HT1080 (cell line): Measurements from ENCODE around the gene MPP3. TPM values are rescaled to one million over a fixed set of nuclear protein-coding genes. Genes with fewer than 3 reads are reported as not detected.
A peak's percentile ranks its signal among the peaks of the same experiment; 100 is the strongest.

ENCODE experiments used
- DNase-seq: peaks from one replicate; pipeline ENCODE4 v3.0.0-alpha.2; 2015; ENCODE audit warnings: low read depth
- total RNA-seq: library from RNA; depleted of rRNA; stranded (reverse); fragments of >200 nt; shearing (Covaris generic); gene quantifications from 2 replicates; pipeline ENCODE4 v1.2.3, GENCODE V29; 2014

MPP3 gene
- total RNA-seq, 1 experiment from 2014 or later, result 12.5 TPM

DNA sequence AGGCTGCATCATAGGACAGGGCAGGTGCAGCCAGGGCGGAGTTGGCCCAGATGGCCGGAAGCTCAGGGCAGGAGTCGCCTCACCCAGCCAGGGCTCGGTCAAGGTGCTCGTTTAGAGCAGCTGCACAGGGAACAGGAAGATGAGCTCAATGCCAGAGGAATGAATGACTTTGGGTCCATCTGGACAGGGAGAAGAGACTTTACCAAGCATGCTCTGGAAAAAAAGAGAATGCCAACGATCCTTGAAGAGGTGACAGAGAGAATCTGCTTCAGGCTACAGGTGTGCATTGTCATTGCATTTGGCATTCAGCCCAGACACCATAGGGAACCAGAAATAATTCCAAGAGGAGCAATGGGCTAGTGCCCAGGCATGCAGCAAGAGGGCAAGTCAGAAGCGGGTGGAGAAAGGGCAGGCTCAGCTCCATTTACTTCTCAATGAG, 6.7 kb upstream of the MPP3 start:
- peak; percentile 8 for DNase-seq

DNA sequence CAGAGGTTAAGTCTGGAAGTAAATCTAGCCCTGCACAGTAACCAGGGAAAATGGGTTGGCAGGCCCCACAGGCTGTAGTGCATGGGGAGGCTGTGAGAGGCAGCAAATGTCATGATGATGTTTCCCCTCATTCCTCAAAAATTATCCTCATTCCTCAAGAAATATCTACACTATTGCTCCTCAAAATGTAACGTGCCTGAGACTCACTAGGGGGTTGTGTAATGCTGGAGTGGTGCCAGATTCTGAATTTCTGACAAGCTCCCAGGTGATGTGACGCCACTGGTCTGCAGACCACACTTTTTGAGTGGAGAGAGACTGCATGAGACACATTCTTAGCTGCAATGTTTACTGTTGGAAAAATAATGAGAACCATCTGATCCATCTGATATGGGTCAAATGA, 1.2 kb upstream of the MPP3 start:
- no peak for DNase-seq

DNA sequence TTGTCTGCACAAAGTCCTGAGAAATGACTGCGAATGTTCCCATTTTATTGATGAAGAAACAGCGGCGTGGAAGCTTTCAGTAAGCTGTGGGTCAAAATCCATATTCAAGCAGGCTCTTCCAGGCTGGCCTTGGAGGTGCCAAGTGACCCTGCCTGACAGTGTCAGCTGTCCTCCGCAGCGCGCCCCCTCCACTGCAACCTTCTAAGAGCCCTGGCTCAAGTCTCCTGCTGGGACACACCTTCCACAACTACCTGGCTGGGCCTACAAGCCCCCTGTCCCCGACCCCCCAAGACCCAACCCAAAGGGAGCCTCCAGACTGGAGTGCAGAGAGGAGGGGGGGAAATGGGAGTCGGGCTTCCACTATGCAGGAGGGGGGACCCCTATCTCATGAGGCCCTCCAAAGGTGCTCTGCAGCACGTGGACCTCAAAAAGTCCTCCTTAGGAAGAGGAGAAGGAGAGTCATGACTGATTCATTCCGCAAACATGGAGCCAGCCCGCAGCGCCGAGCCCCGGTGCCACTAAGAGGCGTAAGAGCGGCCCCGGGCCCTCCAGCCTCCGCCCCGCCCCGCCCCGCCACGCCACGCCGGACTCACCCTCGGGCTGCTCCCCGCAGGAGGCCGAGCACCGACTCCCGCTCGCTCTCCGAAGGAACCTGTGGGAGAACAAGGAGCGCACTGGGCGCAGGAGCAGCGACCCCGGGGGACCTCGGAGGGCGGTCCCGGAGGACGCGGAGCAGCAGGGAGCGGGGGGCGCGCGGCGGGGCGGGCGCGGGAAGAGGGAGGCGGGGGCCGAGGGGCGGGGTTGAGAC, 574 bp downstream of the MPP3 start:
- peak; percentile 72 for DNase-seq

DNA sequence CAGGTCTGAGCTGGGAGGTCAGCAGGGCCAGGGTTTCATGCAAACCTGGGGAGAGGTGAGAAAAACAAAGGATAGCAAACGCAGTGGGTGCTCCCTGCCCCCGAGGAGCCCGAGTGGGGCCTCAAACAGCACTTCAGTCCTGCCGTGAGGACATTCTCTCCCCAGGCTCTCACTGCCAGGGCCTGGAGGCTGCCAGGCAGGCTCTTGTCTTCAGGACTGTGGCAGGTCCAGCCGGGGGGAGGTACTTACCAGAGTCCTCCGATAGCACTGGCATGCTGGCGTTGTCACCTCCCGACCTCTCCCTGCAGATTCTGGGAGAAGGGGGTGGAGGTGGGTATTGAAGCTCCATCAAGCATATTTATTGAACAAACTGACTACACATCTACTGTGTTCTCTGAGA, 1.3 kb downstream of the MPP3 start:
- DNase-seq, result no peak

DNA sequence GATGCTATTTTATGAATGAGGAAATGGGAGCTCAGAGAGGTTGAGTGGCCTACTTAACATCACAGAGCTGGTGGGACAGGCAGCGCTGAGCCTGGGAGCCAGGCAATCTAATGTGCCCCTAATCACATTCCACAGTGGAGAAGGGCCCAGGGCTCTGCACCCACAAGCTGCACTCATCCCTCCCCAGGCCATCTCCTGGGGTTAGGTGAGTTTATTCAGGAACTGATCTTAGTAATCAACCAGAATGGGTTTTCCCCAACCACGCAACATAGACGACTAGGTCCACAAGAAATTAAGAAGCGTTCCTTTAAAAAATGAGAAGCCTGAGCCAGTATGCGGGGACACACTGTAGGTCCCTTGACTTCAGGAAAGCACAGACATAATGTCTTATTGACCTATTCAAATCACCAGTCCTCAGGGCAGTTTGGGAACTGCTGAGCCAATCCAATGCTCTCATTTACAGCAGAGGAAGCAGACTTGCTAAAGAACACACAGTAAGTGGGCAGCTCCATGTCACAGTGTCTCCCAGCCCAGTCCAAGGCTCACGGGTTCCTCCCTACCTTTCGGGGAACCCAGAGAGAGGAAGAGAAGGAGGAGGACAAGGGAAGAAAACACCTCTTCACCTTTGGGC, 2.3 kb downstream of the MPP3 start:
- no peak for DNase-seq

DNA sequence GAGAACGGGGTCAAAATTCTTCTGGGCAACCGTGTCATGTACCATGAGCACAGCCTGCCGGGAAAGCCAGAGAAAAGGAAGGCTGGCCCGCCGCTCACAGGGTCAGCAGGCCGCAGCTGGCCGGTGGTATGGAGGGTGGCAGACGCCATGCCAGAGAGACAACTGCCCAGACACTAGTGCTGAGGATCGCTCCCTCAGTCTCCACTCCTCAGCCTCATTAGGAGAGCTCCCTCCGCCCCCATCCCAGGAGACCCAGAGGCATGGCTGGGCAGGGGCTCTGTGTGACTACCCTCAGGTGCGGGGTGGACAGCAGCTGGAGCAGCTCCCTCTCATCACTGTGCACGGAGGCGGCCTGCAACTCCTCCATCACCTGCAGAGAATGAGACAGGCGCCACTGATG, 3.2 kb downstream of the MPP3 start:
- DNase-seq, result no peak

DNA sequence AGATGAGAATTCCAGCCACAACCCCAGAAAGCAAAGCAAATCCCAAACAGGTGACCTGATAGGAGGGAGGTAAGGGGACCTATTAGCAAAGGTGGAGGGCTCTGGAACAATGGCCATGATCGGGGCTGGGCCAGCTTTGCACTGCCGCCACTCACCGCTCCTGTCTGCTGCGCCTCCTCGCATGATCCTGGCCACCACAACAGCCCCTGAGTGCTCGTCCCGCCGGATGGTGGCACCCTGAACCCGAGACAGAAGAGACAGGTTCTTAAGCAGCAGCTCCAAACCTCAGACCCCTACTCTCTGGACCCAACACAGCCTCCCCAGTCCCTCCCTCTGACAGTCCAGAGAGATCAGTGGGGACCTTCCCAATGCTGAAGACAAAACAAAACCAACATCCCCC, 5.3 kb downstream of the MPP3 start:
- DNase-seq, result no peak

DNA sequence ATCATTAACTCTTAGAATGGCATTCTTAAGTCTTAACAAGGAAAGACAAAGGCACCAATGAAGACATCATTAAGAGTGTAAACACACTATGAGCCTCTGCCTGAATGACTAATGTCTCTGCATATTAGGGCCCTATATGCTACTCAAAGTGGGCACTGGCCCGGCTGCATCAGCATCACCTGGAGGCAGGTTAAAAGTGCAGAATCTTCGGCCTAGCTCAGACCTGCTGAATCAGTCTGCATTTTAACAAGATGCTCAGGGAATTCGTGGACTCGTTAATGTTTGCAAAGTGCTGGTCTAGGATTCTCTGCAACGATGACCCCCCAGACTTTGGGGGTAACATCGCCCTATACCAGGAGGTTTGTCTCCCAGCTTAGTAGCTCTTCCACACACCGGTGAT, 6.7 kb downstream of the MPP3 start:
- no peak for DNase-seq

DNA sequence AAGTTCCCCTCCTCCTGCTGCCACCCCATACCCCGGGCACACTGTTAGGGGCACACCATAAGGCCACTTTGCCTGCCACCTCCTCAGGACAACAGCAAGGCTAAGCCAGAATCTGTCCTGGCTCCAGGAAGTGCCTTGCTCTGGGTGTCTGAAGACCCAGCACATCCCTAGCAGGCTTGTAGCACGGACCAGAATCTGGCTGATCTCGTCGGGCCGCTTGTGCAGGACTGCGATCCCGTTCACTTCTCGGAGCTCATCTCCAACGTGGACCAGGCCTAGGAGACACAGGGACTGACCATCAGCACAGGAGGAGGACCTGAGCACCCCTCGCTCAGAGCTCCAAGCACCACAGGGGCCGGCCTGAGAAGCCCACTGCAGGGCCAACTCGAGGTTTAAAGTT, 7.4 kb downstream of the MPP3 start:
- no peak for DNase-seq

DNA sequence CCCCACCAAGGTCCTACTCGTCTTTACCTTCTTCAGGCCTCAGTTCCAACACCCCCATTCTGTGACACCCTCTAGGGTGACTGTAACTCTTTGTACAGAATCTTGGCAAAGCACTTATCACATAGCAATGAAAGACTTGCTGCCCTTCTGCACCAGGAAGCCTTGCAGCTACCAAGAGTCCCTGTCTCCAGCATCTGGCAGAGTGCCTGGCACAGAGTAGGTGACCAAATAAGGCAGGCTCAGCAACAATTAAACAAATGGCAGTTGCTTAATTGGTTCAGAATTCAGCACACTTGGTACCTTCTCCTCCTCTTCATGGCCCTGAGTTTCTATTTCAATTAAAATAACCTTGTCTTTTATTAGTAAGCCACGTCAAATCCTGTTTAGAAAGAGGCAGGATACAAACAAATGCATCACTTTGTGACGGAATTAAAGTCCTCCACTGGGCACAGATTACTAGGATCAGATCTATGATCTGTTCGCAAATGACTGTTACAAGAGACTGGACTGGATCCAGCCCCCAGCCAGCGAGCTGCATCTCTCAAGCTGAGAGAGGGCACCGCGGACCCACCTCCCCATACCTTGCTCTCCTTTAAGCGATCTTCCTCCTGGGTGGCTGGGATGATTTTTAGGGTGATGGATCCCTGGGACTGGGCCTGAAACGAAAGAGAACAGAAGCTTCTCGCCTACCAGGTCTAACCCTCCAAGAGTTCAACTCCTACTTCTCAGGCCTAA, 9.4 kb downstream of the MPP3 start:
- DNase-seq, result no peak

DNA sequence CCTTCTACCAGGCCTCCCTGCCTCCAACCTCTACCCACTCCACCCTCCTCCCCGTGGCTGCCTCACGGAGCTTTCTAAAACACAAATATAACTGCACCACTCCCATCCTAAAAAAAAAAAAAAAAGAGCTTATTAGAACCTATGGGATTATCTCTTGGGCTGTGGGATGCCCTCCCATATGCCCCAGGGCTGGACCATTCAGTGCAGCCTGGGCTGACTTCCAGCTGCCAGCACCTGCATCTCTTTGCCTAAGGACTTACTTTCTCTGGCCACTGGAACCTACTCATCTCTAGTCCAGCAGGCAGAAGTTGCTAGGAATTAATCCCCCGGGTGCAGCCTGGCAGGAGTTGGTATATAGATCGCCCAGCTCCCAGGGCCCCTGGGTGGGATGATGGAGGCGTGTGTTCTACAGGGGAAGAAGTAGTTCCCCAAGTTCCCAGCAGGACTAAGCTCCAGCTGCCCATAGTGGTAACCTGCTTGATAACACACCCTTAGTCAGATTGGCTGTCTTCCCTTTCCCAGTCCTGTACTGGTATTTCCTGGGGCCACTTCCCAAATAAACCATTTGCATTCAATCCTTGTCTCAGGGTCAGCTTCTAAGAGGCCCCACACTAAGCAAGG, 10.3 kb downstream of the MPP3 start:
- DNase-seq, result no peak

DNA sequence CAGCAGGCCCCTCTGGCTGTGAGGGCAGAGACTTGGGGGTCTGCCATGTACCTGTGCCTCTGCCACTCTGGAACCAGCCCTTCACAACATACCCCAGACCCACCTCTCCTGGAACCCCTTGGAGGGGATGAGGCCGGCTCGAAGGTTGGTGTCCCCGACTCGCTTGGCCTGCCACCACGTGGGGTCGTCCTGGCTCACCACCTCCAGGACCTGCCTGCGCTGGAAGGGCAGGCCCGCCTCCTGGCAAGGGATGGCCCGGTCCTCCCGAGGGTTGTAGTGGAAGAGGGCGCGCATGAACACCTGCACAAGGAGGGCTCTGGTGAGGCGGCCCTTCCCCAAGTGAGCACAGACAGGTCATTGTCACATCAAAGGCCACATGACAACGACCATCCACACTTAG, 12.2 kb downstream of the MPP3 start:
- DNase-seq, result no peak

DNA sequence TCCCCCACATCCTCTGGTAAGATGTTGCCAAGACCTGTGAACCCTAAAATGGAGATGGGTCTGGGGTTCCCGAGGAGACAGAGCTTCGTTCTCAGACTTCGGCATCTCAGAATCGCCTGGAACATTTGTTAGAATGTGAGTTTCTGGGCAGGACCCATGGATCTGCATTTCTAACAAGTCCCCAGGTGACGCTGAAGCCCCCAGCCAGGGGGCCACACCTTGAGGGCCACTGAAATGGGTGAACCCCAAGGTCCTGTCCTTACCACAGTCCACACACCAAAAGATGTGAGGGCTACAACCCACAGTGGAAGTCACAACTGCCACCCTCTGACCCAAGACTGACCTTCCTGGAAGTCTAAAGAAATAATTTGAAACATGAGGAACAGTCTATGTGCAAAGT, 14.0 kb downstream of the MPP3 start:
- DNase-seq, result no peak

DNA sequence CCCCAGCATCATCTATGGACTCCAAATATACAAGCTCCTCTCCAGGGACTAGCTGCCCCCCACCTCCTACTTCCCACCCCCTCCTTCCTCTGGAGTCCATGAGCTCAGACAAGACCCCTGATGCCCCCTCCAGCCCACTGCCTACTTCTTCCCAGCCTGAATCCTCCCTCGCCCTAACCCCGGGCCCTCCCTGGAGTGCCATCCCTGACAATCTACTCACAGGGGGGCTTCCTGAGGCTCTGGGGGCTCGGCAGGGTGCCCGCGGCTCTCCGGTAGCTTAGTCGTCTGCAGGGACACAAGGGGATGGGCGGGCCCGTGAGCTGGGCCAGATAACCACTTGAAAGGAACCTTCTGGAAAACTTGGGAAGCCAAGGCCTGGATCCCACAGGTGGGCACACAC, 15.1 kb downstream of the MPP3 start:
- no peak for DNase-seq

DNA sequence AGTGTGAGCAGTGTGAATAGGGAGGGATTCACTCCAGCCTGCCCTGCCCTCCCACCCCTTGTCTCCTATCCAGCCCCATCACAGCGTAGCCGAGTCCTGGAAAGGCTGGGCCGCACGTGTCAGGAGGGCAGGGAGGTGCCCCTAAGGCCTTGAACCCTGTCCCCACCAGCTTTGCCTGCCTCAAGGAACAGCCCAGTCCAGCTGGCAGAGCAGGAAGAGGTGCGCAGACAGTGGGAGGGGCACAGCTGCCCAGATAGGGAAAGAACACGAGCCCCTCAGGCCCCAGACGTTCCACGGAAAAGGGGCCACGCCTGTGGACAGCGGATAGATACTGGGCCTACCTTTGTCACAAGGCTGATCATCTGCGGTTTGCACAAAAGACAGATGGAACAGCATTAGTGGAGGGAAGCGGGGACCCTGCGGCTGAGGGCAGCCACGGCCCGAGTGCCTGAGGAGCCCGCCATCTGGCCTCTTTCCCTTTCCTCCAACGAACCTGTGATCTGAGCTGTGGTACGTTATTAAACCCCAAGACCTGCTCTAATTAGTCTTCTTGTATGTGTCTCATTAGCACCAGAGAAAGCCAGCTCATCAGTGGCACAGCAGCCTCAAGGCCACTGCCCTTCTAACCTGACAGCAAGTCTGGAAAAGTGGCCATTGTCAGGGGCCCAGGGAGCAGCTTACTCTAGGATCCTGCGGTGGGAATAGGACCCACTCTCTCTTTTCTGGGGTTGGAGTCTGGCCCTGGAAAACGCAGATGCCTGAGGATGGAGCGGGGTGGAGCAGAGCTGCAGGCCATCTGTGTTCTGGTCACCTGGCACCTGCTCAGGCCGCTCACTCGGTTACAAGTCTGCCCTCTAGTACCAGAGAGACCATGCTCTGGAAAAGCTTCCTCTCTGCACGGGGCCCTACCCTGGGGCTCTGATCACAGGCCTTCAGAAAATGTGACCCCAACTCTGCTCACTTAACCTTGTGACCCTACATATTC, 16.3 kb downstream of the MPP3 start:
- no peak for DNase-seq

DNA sequence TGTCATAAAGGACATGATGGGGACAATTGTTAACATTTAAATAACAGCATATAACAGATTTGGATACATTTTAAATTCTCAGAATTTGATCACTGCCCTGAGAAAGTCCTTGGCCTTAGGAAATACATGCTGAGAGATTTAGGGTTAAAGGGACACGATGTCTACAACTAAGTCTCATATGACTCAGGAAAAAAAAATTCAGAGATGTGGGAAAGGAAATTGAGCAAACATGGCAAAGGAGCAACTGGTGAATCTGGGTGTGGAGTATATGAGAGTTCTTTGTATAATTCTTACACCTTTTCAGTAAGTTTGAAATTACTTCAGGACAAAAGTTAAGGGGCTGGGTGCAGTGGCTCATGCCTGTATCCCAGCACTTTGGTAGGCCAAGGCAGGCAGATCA, 18.2 kb downstream of the MPP3 start:
- DNase-seq, result peak; percentile 82

DNA sequence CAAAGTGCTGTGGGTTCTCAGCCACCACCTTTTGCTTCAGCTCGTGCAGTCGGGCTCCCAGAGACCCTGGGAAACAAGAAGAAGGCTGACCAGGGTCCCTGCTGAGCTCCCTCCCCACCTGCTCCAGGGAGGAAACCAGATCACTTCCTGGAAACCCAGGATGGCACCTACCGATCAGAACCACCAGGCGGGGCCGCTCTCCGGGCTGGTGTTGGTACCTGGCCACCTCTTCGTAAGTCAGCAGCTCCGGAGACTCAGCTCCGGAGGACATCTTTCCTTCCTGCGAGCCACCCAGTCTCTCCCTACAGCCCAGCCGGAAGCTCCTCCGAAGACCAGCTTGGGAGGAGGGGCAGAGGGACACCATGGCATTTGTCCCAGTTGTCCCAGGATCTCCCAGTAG, 18.9 kb downstream of the MPP3 start:
- DNase-seq, result no peak

DNA sequence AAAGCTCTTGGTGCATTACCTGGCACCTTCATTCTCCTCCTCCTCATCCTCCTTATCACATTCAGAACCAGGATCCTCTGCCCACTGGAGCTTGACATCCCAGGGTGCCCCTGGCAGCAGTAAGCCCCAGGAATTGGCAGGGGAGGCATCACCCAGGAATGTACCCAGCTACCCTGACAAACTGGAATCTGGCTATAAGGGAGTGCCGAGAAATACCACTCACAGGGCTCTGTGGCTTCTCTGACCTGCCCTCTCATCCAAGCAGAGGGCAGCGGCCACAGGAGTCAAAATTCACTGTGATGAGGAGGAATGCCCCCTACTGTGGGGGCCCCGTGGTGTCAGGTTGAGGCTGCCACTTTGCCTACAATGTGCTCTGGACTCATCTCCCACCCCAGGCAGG, 19.6 kb downstream of the MPP3 start:
- no peak for DNase-seq

DNA sequence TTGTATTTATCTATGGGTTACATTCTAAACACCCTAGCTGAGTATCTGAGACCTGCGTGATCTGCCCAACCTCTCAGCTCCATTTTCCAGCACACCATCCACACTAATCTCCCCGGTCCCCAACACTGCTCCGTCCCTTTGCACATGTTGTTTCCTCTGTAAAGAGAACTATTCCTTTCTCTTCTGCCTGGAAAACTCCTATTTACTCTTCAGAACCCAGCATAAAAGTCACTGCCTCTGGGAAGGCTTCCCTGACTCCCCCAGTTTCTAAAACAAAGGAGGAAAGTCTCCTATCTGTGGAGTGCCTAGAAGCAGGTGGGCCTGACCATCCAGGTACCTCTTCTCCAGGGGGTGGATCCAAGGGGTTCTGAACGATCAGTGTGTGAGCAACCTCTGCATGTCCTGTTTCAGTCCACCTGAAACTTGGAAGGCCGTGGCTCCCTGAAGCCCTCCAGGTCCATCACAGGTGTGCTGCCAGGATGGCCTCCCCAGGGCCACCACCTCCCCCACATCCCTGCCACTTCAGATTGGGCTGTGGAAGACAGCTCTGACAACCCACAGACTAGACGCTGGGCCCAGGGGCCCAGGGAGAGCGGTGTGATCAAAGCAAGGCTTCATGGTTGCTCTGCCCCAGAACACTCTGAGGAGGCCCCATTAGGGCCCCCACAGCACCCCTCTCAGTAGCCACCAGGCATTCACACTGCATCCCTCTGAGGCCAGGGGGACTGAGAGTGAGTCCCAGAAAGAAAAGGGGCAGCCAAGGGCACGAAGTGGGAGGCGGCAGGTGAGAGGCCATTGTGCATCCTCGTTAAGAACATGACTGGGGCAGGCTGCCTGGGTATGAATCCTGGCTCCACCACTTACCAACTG, 20.3 kb downstream of the MPP3 start:
- DNase-seq, result no peak

DNA sequence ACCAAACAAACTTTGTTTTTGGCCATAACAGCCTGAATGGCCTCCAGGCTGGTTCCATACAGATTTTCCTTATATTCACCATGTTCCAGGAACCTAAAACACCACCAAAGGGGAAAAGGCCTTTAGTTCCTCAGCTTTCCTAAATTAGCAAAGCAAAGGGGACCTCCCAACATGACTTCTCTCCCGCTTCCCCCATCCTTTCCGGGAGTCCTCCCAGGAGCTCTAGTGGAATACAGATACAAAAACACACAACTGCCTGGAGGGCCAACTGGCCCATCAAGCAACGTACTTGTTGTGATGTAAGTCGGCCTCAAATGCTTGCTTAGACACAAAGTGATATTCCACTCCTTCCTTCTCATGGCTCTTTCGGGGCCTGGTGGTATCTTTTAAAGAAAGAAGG, 22.1 kb downstream of the MPP3 start:
- DNase-seq, result no peak
